RWPE2 (cell line): ENCODE data around the gene RERE.

ENCODE experiments used
- ATAC-seq: fragments of 200-7000 bp; cut with Tn5 transposase; 3 replicates; pipeline ENCODE4 v1.9.1; 2021; ENCODE audit warnings: low read depth
- DNase-seq: peaks from one replicate; pipeline ENCODE4 v3.0.0-alpha.2; 2020; ENCODE audit warnings: low spot score
- H3K27ac ChIP-seq: fragments of 450-650 bp; 2 replicates; pipeline ENCODE4 v1.5.1; 2017; ENCODE audit warnings: mild to moderate bottlenecking; ENCODE audit not compliant: poor library complexity, severe bottlenecking
- H3K27me3 ChIP-seq: fragments of 250-450 bp; sonication (Bioruptor Pico); 2 replicates; pipeline ENCODE4 v1.5.1; 2021; ENCODE audit warnings: mild to moderate bottlenecking, moderate library complexity; ENCODE audit not compliant: insufficient read depth, poor library complexity, severe bottlenecking
- H3K36me3 ChIP-seq: fragments of 250-450 bp; sonication (Bioruptor Pico); 2 replicates; pipeline ENCODE4 v1.5.1; 2020; ENCODE audit warnings: low read depth, mild to moderate bottlenecking, moderate library complexity
- H3K4me1 ChIP-seq: fragments of 250-450 bp; sonication (Bioruptor Pico); 2 replicates; pipeline ENCODE4 v1.5.1; 2021; ENCODE audit warnings: mild to moderate bottlenecking, moderate library complexity; ENCODE audit not compliant: insufficient read depth, poor library complexity, severe bottlenecking
- H3K4me3 ChIP-seq: fragments of 250-450 bp; sonication (Bioruptor Pico); 2 replicates; pipeline ENCODE4 v1.5.1; 2021; ENCODE audit warnings: mild to moderate bottlenecking, moderate library complexity; ENCODE audit not compliant: severe bottlenecking
- H3K9me3 ChIP-seq: fragments of 250-450 bp; sonication (Bioruptor Pico); 2 replicates; pipeline ENCODE4 v1.5.1; 2021; ENCODE audit warnings: mild to moderate bottlenecking, moderate library complexity; ENCODE audit not compliant: severe bottlenecking
- CTCF ChIP-seq: fragments of 450-650 bp; IDR thresholded peaks from one replicate; pipeline ENCODE4 v1.5.1; 2017; ENCODE audit warnings: mild to moderate bottlenecking, moderate library complexity; ENCODE audit not compliant: poor library complexity, severe bottlenecking

The RERE gene

DNA sequence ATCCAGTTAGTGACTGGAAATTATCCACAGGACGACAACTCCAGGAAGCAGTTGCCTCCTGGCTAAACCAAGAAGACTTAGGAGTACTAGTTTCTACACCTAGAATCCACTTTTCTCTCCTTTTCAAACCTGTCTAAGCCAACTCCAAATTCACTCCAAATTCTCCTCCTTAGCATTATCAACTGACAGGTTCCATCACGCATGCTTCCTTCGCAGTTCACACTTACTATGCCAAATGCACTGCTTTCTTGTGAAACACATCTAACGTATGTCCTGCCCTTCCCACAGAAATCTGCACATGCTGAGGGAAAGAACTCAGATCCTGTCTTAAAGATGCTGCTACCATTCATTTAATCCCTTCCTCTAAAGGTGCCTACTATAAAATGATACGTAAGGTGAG, 225.9 kb downstream of the RERE start:
- TF ChIP-seq CTCF: no peak
- Histone ChIP-seq H3K9me3 (no peaks in the 10 kb centered on the region), H3K36me3 (no peaks in the 10 kb centered on the region), H3K4me1 (no peaks in the 10 kb centered on the region), H3K27me3 (no peaks in the 10 kb centered on the region), H3K4me3 (no peak overlapping the region), H3K27ac (no peak overlapping the region)
- DNase-seq: no peak
- no peak for ATAC-seq

- H3K4me1 ChIP-seq: no peaks in the 10 kb centered on the region
- H3K4me3 ChIP-seq: no peak overlapping the region
- ATAC-seq: no peak
- DNase-seq: no peak
- H3K36me3 ChIP-seq: no peaks in the 10 kb centered on the region
- no peaks in the 10 kb centered on the region for H3K9me3 ChIP-seq
- TF ChIP-seq CTCF: no peak
- no peaks in the 10 kb centered on the region for H3K27me3 ChIP-seq
- H3K27ac ChIP-seq: no peak overlapping the region
These were observed 226.6 kb downstream of the RERE start for GRCh38 chr1:8590721-8591351.

DNA sequence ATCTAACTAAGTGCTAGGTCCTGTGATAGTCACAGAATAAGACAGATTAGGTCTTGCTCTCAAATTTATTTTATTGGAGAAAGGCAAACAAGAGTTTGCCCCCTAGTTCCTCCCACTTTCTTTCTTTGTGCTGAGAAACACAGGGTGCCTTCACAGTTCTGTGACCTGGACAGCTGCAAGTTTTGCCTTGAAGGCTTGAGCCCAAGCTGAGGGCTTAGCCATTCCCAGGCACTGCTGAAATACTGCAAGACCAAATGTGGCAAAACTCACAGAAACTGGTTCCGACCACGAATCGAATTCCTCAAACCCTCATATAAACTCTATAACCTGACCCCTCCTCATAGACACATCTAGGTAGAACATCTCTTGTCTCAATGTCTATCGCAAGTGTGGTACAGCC, 227.9 kb downstream of the RERE start:
- H3K27me3 ChIP-seq: no peaks in the 10 kb centered on the region
- H3K4me3 ChIP-seq: no peak overlapping the region
- ATAC-seq (no peak), DNase-seq (no peak)
- H3K4me1 ChIP-seq: no peaks in the 10 kb centered on the region
- TF ChIP-seq CTCF: no peak
- H3K27ac ChIP-seq: no peak overlapping the region
- H3K36me3 ChIP-seq: no peaks in the 10 kb centered on the region
- no peaks in the 10 kb centered on the region for H3K9me3 ChIP-seq

DNA sequence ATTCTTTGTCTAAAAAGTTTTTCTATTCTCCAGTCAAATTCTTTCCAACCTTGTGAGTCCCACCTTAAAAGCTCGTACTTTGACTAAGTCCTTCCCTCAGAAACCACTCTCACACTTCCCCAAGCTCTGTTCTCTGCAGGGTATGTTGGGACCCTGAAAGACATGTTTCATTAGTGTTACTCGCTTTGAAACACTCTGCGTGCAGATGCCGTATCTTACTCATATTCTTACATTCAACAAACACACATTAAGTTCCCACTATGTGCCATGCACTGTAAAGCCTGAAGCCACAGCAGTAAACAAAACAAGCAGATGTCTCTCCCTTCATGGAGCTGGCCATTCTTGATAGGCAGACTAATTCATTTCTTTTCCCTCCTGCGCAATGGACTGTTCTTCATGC, 229.7 kb downstream of the RERE start:
- ATAC-seq: no peak
- H3K4me1 ChIP-seq: no peaks in the 10 kb centered on the region
- no peak for TF ChIP-seq CTCF
- no peak for DNase-seq
- H3K36me3 ChIP-seq: no peaks in the 10 kb centered on the region
- H3K4me3 ChIP-seq: no peak overlapping the region
- H3K27ac ChIP-seq: no peak overlapping the region
- no peaks in the 10 kb centered on the region for H3K9me3 ChIP-seq
- H3K27me3 ChIP-seq: no peaks in the 10 kb centered on the region

- no peak for TF ChIP-seq CTCF
- DNase-seq (no peak), ATAC-seq (peak; percentile 25; the same call in 1 of the 3 replicates)
- no peak overlapping the region for H3K4me3 ChIP-seq
- H3K4me1 ChIP-seq: no peaks in the 10 kb centered on the region
- H3K27ac ChIP-seq: no peak overlapping the region
- H3K36me3 ChIP-seq: no peaks in the 10 kb centered on the region
- no peaks in the 10 kb centered on the region for H3K9me3 ChIP-seq
- H3K27me3 ChIP-seq: no peaks in the 10 kb centered on the region
These were observed 231.0 kb downstream of the RERE start for GRCh38 chr1:8586438-8586837.
